Suprapubic skin (tissue), 4 donors: ENCODE measurements around the gene NKAP. TPM values are rescaled to one million over a fixed set of nuclear protein-coding genes. Genes with fewer than 3 reads are reported as not detected.

ENCODE experiments used
- DNase-seq, 2 donors: peaks; one replicate each; pipeline ENCODE4 v3.0.0-alpha.2; 2019; ENCODE audit warnings: low spot score in 2 of 2
- H3K27ac ChIP-seq: fragments of 200-600 bp; sonication (generic); one replicate; pipeline ENCODE4 v1.5.1; 2019
- H3K27me3 ChIP-seq: fragments of 200-600 bp; sonication (generic); one replicate; pipeline ENCODE4 v1.5.1; 2019
- H3K36me3 ChIP-seq: fragments of 200-600 bp; sonication (generic); one replicate; pipeline ENCODE4 v1.5.1; 2019
- H3K4me1 ChIP-seq: fragments of 200-600 bp; sonication (generic); one replicate; pipeline ENCODE4 v1.5.1; 2019
- H3K4me3 ChIP-seq: fragments of 200-600 bp; sonication (generic); one replicate; pipeline ENCODE4 v1.5.1; 2019; ENCODE audit warnings: mild to moderate bottlenecking
- H3K9me3 ChIP-seq: fragments of 200-600 bp; sonication (generic); one replicate; pipeline ENCODE4 v1.5.1; 2019
- EP300 ChIP-seq: sonication (generic); formaldehyde crosslinking; IDR thresholded peaks from one replicate; pipeline ENCODE4 v1.6.1; 2017; ENCODE audit warnings: antibody characterized with exemption
- POLR2A ChIP-seq, 2 donors: fragments of 450-650 bp; IDR thresholded peaks; one replicate each; pipeline ENCODE4 v1.6.1; 2017; ENCODE audit warnings: antibody characterized with exemption in 2 of 2, mild to moderate bottlenecking in 2 of 2, moderate library complexity in 2 of 2
- POLR2AphosphoS5 ChIP-seq, 3 donors: sonication (generic); formaldehyde crosslinking; IDR thresholded peaks; one replicate each; pipeline ENCODE4 v1.6.1; 2017; ENCODE audit warnings: antibody characterized with exemption in 3 of 3
- WGBS: methylation state at CpG from one replicate; pipeline ENCODE4 v1.1.5; 2018; 5-methylcytosine and 5-hydroxymethylcytosine counted together
- total RNA-seq, 4 donors: library from RNA; depleted of rRNA; stranded (reverse); fragments of >200 nt; gene quantifications; one replicate each; pipeline ENCODE4 v1.1.0, GENCODE V29; 2016
- TF ChIP-seq, protein P1 (sequence below), 2 donors: fragments of 200-600 bp in 1 of 2; fragments of 450-650 bp in 1 of 2; sonication (generic) in 1 of 2; IDR thresholded peaks; one replicate each; pipeline ENCODE4 v1.5.1; 2016 to 2019; ENCODE audit warnings: antibody characterized with exemption in 2 of 2, mild to moderate bottlenecking in 1 of 2, moderate library complexity in 1 of 2

NKAP gene
- total RNA-seq, 4 donors from 2014 or later, result 4.0 to 11.7 (median 6.5) TPM

DNA sequence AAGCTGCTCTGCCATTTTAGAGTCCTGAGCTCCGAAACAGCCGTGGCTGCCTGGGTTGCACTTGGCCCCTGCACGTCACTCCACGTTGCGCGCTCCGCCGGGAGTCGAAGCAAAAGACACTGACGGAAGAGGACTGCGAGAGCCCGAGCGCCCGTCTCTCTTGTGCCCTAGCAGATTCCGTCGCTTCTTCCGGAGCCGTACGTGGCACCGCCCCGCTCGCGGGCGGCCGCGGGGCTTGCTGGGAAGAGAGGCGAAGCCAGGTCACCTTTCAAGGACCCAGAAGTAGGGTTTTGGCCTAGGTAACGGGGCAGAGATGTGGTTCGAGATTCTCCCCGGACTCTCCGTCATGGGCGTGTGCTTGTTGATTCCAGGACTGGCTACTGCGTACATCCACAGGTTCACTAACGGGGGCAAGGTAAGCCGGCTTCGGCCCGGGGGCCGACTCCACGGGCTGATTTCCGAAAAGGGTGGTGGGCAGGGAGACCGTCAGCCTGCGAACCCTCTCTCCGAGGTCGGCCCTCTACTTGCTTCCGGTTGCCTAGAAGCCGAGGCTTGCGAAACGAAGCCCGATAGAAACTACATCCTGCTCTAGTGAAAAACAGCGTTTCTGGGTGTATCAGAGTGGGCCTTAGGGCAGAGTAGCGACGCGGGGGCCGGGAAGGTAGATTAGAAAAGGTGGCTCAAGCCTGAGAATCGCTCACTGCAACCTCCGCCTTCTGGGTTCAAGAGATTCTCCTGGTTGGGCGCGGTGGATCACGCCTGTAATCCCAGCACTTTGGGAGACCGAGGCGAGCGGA lies 71.8 kb downstream of the NKAP start, which contains the start of the genes NDUFA1 and RNF113A:
TSS of gene NDUFA1 (plus strand) at position 234 of the 797 bp plus-strand sequence. CDS start at position 314, 80 bp downstream.
TSS of gene RNF113A (minus strand) at position 135 of the 797 bp plus-strand sequence. CDS start at position 15, 120 bp downstream.
- H3K4me3 ChIP-seq, result peak within 1 kb of the TSS; percentile 61
- H3K36me3 ChIP-seq, result peaks cover 3% of the 10 kb centered on the region
- TF ChIP-seq POLR2A (IDR thresholded peaks at IDR 0.05), result peak; percentile 12 to 59
- TF ChIP-seq EP300, result no peak
- TF ChIP-seq POLR2AphosphoS5 (IDR thresholded peaks at IDR 0.05), result peak in 2 of 3 donors; percentile 41 to 51
- no peaks in the 10 kb centered on the region for H3K9me3 ChIP-seq
- WGBS, result 52% methylated on average over 47 of the region's 62 CpGs
- peaks cover 7% of the 10 kb centered on the region for H3K4me1 ChIP-seq
- peak within 1 kb of the TSS; percentile 95 for H3K27ac ChIP-seq
- peak; percentile 86 to 87 for DNase-seq
- no peaks in the 10 kb centered on the region for H3K27me3 ChIP-seq

DNA sequence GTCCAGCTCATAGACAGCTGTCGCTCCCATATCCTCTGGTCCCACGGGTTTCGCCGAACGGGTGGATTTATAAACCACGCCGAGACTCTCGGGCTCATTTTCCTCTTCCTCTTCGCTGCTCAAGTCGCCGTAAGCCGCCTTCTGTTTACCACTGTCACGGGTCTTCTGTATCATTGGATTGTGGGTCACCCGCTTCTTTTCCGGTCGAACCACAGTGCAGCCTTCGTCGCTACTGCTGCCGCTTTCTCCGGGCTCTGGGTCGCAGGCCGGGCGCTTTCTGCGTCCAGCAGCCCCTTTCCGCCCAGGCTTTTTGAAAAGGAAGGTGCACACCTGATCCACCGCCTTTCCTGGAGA lies 72.3 kb downstream of the NKAP start:
- 29% methylated on average over 26 of the region's 26 CpGs for WGBS
- no peak for TF ChIP-seq EP300
- TF ChIP-seq, protein P1, sequence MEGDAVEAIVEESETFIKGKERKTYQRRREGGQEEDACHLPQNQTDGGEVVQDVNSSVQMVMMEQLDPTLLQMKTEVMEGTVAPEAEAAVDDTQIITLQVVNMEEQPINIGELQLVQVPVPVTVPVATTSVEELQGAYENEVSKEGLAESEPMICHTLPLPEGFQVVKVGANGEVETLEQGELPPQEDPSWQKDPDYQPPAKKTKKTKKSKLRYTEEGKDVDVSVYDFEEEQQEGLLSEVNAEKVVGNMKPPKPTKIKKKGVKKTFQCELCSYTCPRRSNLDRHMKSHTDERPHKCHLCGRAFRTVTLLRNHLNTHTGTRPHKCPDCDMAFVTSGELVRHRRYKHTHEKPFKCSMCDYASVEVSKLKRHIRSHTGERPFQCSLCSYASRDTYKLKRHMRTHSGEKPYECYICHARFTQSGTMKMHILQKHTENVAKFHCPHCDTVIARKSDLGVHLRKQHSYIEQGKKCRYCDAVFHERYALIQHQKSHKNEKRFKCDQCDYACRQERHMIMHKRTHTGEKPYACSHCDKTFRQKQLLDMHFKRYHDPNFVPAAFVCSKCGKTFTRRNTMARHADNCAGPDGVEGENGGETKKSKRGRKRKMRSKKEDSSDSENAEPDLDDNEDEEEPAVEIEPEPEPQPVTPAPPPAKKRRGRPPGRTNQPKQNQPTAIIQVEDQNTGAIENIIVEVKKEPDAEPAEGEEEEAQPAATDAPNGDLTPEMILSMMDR (IDR thresholded peaks at IDR 0.05), result no peak
- TF ChIP-seq POLR2A (IDR thresholded peaks at IDR 0.05), result no peak
- no peak for TF ChIP-seq POLR2AphosphoS5 (IDR thresholded peaks at IDR 0.05)
- Histone ChIP-seq H3K27me3 (no peaks in the 10 kb centered on the region), H3K4me3 (peak overlapping the region; percentile 61), H3K4me1 (peaks cover 7% of the 10 kb centered on the region), H3K27ac (peak overlapping the region; percentile 95), H3K36me3 (no peaks in the 10 kb centered on the region), H3K9me3 (no peaks in the 10 kb centered on the region)
- no peak for DNase-seq

Other genes with a start within 250 kb of the NKAP start
- gene SOWAHD, start 185.2 kb downstream of the NKAP start, total RNA-seq, result under 1 TPM in 1 of 4 donors, not detected in 3; 0.64 TPM
- gene RPL39, start 152.1 kb downstream of the NKAP start, total RNA-seq, result 1,000 to 10,000 TPM; 1,738 to 4,612 (median 3,853) TPM
- gene UPF3B, start 90.8 kb downstream of the NKAP start, total RNA-seq, result 1 to 10 TPM; 2.7 to 6.6 (median 5.5) TPM
- 10 to 100 TPM; 13.9 to 22.2 (median 18.6) TPM for gene RNF113A, start 72.0 kb downstream of the NKAP start, total RNA-seq
- gene NDUFA1, start 71.9 kb downstream of the NKAP start, total RNA-seq, result 10 to 100 TPM; 28.7 to 52.9 (median 48.0) TPM
- gene AKAP14, start 47.9 kb downstream of the NKAP start, total RNA-seq, result not detected
- not detected for gene RHOXF2B, start 133.9 kb upstream of the NKAP start, total RNA-seq
- gene RHOXF1, start 172.2 kb upstream of the NKAP start, total RNA-seq, result 1 to 10 TPM in 2 of 4 donors, not detected in 2; 2.1 to 3.6 TPM
- gene RHOXF2, start 214.9 kb upstream of the NKAP start, total RNA-seq, result not detected